Upper lobe of left lung (tissue), 6 donors: ENCODE results near the gene RAB8B. TPM values are rescaled to one million over a fixed set of nuclear protein-coding genes. Genes with fewer than 3 reads are reported as not detected.

ENCODE experiments used
- ATAC-seq, 2 donors: fragments of 200-7000 bp; cut with Tn5 transposase; one replicate each; pipeline ENCODE4 v1.9.1; 2022; ENCODE audit warnings: mild to moderate bottlenecking in 2 of 2, moderate library complexity in 2 of 2; ENCODE audit not compliant: low FRiP score in 2 of 2
- DNase-seq, 2 donors: peaks; one replicate each; pipeline ENCODE4 v3.0.0-alpha.2; 2019 to 2020
- H3K27ac ChIP-seq, 4 donors: fragments of 200-600 bp; sonication (generic); one replicate each; pipeline ENCODE4 v1.5.1; 2016 to 2019
- H3K27me3 ChIP-seq, 4 donors: fragments of 200-600 bp; sonication (generic); one replicate each; pipeline ENCODE4 v1.5.1; 2017 to 2019
- H3K36me3 ChIP-seq, 4 donors: fragments of 200-600 bp; sonication (generic); one replicate each; pipeline ENCODE4 v1.5.1; 2016 to 2019
- H3K4me1 ChIP-seq, 4 donors: fragments of 200-600 bp; sonication (generic); one replicate each; pipeline ENCODE4 v1.5.1; 2018 to 2019
- H3K4me3 ChIP-seq, 4 donors: fragments of 200-600 bp; sonication (generic); one replicate each; pipeline ENCODE4 v1.5.1; 2017 to 2019; ENCODE audit warnings: mild to moderate bottlenecking in 2 of 4, moderate library complexity in 1 of 4
- H3K9me3 ChIP-seq, 4 donors: fragments of 200-600 bp; sonication (generic); one replicate each; pipeline ENCODE4 v1.5.1; 2018 to 2019
- EP300 ChIP-seq, 4 donors: sonication (generic); formaldehyde crosslinking; IDR thresholded peaks; one replicate each; pipeline ENCODE4 v1.5.1; 2017; ENCODE audit warnings: antibody characterized with exemption in 4 of 4, control low read depth in 2 of 4
- POLR2A ChIP-seq, 4 donors: fragments of 450-650 bp; IDR thresholded peaks; one replicate each; pipeline ENCODE4 v1.5.1; 2016 to 2017; ENCODE audit warnings: antibody characterized with exemption in 4 of 4, mild to moderate bottlenecking in 2 of 4
- POLR2AphosphoS5 ChIP-seq, 2 donors: sonication (generic); formaldehyde crosslinking; IDR thresholded peaks; one replicate each; pipeline ENCODE4 v1.5.1; 2017; ENCODE audit warnings: antibody characterized with exemption in 2 of 2
- WGBS, 2 donors: methylation state at CpG; one replicate each; pipeline ENCODE4 v1.1.5; 2017 to 2018; 5-methylcytosine and 5-hydroxymethylcytosine counted together
- total RNA-seq, 6 donors: library from RNA; depleted of rRNA in 4 of 6; stranded (reverse); fragments of >200 nt in 4 of 6; gene quantifications; one replicate each; pipeline versions ENCODE4 v1.1.0 to v1.2.1, GENCODE V29; 2016 to 2021
- TF ChIP-seq, protein P1 (sequence below), 6 experiments: fragments of 450-650 bp in 4 of 6; fragments of 200-600 bp in 2 of 6; sonication (generic) in 2 of 6; IDR thresholded peaks; one replicate each; pipeline ENCODE4 v1.5.1; 2016 to 2019; ENCODE audit warnings: antibody characterized with exemption in 6 of 6
- donor health status: DM: no; HTN: no; CAD: no; lungs with moderate emphysema.
- donor health status: DM: no; HTN: yes; CAD: no; lungs with severe emphysema.

Gene RAB8B
- total RNA-seq, 6 donors from 2014 or later = 10.2 to 54.8 (median 39.2) TPM

GRCh38 chr15:63299943-63300575 is 110.7 kb downstream of the RAB8B start:
- TF ChIP-seq POLR2AphosphoS5 (IDR thresholded peaks at IDR 0.05) = no peak
- TF ChIP-seq EP300 (IDR thresholded peaks at IDR 0.05) = no peak
- TF ChIP-seq, protein P1, sequence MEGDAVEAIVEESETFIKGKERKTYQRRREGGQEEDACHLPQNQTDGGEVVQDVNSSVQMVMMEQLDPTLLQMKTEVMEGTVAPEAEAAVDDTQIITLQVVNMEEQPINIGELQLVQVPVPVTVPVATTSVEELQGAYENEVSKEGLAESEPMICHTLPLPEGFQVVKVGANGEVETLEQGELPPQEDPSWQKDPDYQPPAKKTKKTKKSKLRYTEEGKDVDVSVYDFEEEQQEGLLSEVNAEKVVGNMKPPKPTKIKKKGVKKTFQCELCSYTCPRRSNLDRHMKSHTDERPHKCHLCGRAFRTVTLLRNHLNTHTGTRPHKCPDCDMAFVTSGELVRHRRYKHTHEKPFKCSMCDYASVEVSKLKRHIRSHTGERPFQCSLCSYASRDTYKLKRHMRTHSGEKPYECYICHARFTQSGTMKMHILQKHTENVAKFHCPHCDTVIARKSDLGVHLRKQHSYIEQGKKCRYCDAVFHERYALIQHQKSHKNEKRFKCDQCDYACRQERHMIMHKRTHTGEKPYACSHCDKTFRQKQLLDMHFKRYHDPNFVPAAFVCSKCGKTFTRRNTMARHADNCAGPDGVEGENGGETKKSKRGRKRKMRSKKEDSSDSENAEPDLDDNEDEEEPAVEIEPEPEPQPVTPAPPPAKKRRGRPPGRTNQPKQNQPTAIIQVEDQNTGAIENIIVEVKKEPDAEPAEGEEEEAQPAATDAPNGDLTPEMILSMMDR (IDR thresholded peaks at IDR 0.05) = no peak
- no peak for TF ChIP-seq POLR2A (IDR thresholded peaks at IDR 0.05)
- 90% methylated on average over 7 of the region's 7 CpGs for WGBS, 2 donors
- no peaks in the 10 kb centered on the region for H3K27me3 ChIP-seq
- peaks cover 0 to 45% (median 15%) of the 10 kb centered on the region in 4 donors for H3K36me3 ChIP-seq
- no peak for ATAC-seq
- H3K4me1 ChIP-seq = no peaks in the 10 kb centered on the region
- no peak overlapping the region for H3K27ac ChIP-seq
- no peak for DNase-seq
- H3K9me3 ChIP-seq = no peaks in the 10 kb centered on the region
- H3K4me3 ChIP-seq = no peak overlapping the region

GRCh38 chr15:63301088-63301487 is 111.7 kb downstream of the RAB8B start:
- Histone ChIP-seq H3K27me3 (no peaks in the 10 kb centered on the region), H3K9me3 (no peaks in the 10 kb centered on the region), H3K36me3 (peaks cover 3 to 53% (median 21%) of the 10 kb centered on the region in 4 donors), H3K27ac (no peak overlapping the region), H3K4me3 (no peak overlapping the region), H3K4me1 (no peaks in the 10 kb centered on the region)
- ATAC-seq (no peak), DNase-seq (no peak)
- no peak for TF ChIP-seq EP300 (IDR thresholded peaks at IDR 0.05)
- TF ChIP-seq, protein P1 (IDR thresholded peaks at IDR 0.05) = no peak
- no peak for TF ChIP-seq POLR2A (IDR thresholded peaks at IDR 0.05)
- no peak for TF ChIP-seq POLR2AphosphoS5 (IDR thresholded peaks at IDR 0.05)
- WGBS, 2 donors = 64 to 73% methylated on average over 1 of the region's 1 CpG

GRCh38 chr15:63305260-63305659 is 115.9 kb downstream of the RAB8B start:
- DNase-seq (no peak), ATAC-seq (no peak)
- TF ChIP-seq, protein P1 (IDR thresholded peaks at IDR 0.05) = no peak
- TF ChIP-seq EP300 (IDR thresholded peaks at IDR 0.05) = no peak
- TF ChIP-seq POLR2AphosphoS5 (IDR thresholded peaks at IDR 0.05) = no peak
- TF ChIP-seq POLR2A (IDR thresholded peaks at IDR 0.05) = no peak
- H3K36me3 ChIP-seq = peaks cover 3 to 50% (median 22%) of the 10 kb centered on the region in 4 donors
- no peaks in the 10 kb centered on the region for H3K4me1 ChIP-seq
- no peak overlapping the region for H3K27ac ChIP-seq
- H3K27me3 ChIP-seq = no peaks in the 10 kb centered on the region
- H3K4me3 ChIP-seq = no peak overlapping the region
- 92 to 96% methylated on average over 5 of the region's 5 CpGs for WGBS, 2 donors
- no peaks in the 10 kb centered on the region for H3K9me3 ChIP-seq

DNA sequence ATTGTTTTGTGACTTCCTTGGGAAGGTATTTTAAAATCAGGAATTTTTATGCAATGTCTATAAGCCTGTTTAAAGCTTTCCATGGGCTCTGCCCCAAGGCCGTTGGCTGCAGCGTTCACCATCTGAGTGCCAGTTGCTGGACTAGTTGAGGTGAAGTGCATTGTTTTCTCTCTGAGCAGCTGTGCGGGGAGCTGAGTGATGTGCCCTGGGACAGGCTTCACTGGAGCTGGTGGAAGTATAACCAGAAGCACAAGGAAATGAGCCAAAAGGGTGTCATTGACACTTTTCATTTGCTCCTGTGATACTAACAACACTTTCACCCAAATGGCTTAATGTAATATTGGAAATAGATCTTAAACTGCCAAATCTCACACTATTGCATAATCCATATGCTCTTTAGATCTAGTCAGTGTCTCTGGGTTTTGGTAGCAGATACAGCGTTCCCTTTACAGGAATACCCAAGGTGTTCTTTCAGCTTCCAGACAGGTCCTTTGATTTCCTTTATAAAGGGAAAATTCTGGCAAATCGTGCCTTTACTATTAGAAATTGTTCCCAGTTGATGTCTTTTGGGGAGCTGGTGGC is 117.2 kb downstream of the RAB8B start:
- DNase-seq (no peak), ATAC-seq (no peak)
- H3K27me3 ChIP-seq = no peaks in the 10 kb centered on the region
- H3K36me3 ChIP-seq = peaks cover 3 to 44% (median 22%) of the 10 kb centered on the region in 4 donors
- H3K27ac ChIP-seq = no peak overlapping the region
- TF ChIP-seq, protein P1 (IDR thresholded peaks at IDR 0.05) = no peak
- TF ChIP-seq POLR2AphosphoS5 (IDR thresholded peaks at IDR 0.05) = no peak
- no peak for TF ChIP-seq POLR2A (IDR thresholded peaks at IDR 0.05)
- no peak for TF ChIP-seq EP300 (IDR thresholded peaks at IDR 0.05)
- H3K4me1 ChIP-seq = no peaks in the 10 kb centered on the region
- 87 to 90% methylated on average over 5 of the region's 5 CpGs for WGBS, 2 donors
- H3K9me3 ChIP-seq = no peaks in the 10 kb centered on the region
- no peak overlapping the region for H3K4me3 ChIP-seq
